NCI-H2227 (cell line): ENCODE results near the gene ATP11A.
A peak's percentile ranks its signal among the peaks of the same experiment; 100 is the strongest.
"Not testable (repeated sequence)": the region's sequence is repeated elsewhere in the genome, so short reads cannot be mapped to it uniquely, and the experiment has no call there.

Source experiments
- DNase-seq: peaks from one replicate; lab custom pipeline; 2025; ENCODE audit not compliant: unreplicated experiment; lab: John Stamatoyannopoulos, UW

Gene ATP11A

DNA sequence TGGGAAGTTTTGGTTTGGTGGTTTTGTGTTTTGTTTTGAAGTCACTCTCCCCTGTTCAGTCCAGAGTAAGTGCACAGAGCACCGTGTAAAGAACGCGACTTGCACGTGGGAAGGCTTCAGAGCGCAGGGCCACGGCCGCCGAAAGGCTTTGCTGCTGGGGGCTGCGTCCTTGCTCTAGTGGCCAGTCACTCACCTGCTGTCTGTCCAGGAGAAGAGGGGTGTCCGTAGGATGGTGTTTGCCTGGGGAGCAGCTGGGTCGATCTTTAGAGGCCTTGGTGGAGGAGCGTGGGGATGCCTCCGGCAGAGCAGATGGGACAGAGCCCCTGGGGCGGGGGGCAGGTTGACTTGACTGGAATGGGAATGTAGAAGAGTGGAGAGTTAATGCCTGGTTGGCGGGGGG is 162.6 kb downstream of the ATP11A start:
- no peak for DNase-seq

DNA sequence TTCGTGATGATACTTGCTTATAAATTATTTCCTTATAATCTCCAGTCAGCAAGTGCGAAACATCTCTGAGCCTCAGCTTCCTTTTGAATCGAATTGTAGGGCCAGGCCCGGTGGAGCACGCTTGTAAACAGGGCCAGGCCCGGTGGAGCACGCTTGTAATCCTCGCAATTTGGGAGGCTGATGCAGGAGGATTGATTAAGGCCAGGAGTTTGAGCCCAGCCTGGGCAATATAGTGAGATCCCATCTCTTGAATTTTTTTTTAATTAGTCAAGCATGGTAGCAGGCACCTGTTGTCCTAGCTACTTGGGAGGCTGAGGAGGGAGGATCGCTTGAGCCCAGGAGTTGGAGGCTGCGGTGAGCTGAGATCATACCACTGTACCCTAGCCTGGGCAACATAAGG is 163.0 kb downstream of the ATP11A start:
- DNase-seq, result no peak

DNA sequence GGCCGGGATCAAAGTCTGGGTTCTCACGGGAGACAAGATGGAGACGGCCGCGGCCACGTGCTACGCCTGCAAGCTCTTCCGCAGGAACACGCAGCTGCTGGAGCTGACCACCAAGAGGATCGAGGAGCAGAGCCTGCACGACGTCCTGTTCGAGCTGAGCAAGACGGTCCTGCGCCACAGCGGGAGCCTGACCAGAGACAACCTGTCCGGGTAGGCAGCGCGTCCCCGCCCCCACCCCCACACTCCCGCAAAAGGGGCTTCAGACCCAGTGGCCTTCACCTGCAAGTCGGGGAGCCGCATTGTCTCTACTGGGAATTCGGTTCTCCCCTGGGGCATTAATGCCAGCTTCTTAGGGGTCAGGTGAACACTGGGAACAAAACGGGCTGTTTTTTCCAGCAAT is 164.5 kb downstream of the ATP11A start:
- no peak for DNase-seq

DNA sequence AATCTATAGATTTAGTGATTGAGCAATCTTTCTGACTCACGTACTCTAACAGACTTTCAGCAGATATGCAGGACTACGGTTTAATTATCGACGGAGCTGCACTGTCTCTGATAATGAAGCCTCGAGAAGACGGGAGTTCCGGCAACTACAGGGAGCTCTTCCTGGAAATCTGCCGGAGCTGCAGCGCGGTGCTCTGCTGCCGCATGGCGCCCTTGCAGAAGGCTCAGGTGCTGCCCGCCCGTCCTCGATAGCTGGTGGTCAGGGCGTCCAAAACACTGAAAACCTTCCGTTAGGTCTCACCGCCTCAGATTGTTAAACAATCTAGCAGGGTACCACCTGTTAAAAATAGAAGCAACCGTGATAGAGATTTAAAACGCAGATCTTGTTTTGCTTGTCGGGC is 166.0 kb downstream of the ATP11A start:
- no peak for DNase-seq

DNA sequence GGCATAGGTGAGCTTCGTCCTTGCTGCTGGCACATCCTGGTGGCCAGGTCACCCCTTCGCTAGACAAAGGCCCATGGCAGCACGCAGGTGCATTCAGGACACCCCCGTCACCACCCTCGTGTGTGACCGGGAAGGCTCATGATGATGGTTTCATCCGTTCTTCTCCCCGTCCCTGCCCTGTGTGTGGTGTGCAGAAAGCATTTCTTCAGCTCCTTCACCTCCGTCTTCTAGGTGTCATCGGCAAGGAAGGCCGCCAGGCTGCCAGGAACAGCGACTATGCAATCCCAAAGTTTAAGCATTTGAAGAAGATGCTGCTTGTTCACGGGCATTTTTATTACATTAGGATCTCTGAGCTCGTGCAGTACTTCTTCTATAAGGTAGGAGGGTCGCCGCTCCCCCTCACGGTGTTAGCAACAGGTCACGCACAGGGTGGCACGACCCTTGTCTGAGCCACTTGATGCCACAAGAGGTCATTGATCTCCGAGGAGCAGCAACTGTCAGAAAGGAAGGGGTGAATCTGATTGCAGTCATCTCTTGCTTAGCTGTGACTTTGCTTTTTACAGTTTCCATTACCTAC is 168.2 kb downstream of the ATP11A start:
- DNase-seq, result no peak

DNA sequence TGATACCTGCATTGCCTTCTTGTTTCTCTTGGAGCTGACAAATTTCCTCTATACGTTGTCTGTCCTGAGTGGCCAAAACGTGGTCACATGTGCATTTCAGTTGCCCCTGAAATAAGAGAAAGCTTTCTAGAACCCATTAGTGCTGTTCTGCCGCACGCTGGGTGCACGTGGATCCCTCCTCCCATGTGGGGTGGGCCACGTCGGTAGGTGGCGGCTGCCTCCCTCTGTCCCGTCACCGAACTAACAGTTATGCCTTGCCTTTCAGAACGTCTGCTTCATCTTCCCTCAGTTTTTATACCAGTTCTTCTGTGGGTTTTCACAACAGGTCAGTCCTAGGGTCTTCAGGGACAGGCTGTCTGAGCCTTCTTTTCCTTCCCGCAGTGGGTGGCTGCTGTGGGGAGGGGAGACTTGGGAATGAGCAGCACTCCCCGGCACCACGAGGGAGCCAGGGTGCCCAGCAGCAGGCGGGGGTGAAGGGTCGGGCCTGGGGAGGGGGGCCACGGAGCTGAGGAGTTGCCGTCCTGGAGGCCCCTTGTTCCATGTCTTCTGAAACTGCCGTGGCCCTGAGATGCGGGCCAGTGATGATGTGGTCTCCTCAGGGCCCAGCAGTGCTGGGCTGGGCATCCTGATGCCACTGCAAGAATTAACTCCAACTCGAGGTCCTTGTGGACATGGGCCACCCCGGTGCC is 169.4 kb downstream of the ATP11A start:
- no peak for DNase-seq

DNA sequence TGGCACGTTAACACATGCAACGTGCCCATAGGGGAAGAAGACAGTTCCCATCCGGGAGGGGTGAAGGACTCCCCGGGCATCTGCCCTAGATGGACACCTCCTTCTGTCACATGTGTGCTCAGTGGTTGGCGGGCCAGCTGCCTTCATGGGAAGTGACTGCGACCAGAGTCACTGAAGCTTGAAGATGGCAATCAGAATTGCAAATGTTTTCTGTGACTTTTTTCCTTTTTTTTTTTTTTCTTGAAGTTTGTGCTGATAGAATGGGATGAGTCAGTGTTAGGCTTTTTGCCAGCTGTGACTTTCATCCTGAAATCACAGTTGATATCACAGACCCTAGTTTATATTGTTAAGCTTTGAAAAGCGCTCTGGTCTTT is 170.0 kb downstream of the ATP11A start:
- no peak for DNase-seq

DNA sequence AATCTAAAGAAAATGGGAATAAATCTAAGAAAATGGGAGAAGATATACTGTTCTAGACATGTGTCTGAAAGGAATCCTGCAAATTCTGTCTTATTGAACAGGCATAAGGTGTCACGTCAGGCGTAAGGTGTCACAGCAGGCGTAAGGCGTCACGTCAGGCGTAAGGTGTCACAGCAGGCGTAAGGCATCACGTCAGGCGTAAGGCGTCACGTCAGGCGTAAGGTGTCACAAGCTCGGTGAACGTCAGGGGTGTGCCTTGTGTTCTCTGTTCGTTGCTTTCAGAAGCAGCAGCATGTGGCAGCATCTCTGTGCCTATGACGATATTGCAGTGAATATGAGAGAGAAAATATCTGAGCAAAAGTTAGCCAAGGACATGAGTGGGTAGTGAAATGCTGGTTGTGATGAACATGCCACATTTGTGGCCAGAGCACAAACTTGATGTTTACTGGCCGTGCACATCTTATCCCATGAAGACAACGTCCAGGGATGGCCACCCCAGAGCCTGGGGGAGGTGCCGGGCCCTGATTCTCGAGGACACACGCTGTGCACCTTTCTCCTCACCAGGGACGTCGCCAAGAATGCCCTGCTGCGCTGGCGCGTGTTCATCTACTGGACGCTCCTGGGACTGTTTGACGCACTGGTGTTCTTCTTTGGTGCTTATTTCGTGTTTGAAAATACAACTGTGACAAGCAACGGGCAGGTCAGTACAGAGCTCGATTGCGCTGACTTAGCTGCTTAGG is 172.2 kb downstream of the ATP11A start:
- no peak for DNase-seq

DNA sequence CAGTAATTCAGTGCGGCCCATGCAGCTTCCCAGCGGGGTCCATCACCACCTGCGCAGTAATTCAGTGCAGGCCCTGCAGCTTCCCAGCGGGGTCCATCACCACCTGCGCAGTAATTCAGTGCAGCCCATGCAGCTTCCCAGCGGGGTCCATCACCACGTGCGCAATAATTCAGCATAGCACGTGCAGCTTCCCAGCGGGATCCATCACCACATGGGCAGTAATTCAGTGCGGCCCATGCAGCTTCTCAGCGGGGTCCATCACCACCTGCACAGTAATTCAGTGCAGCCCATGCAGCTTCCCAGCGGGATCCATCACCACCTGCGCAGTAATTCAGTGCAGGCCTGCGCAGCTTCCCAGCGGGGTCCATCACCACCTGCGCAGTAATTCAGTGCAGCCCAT is 173.5 kb downstream of the ATP11A start:
- DNase-seq, result not testable (repeated sequence)

DNA sequence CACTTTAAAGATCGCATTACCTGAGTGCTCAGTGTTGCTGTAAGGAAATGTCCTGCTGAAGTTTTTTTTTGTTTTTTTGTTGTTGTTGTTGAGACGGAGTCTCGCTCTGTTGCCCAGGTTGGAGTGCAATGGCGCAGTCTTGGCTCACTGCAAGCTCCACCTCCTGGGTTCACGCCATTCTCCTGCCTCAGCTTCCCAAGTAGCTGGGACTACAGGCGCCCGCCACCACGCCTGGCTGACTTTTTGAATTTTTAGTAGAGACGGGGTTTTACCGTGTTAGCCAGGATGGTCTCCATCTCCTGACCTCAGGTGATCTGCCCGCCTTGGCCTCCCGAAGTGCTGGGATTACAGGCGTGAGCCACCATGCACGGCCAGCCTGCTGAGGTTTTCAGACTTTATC is 175.6 kb downstream of the ATP11A start:
- not testable (repeated sequence) for DNase-seq

DNA sequence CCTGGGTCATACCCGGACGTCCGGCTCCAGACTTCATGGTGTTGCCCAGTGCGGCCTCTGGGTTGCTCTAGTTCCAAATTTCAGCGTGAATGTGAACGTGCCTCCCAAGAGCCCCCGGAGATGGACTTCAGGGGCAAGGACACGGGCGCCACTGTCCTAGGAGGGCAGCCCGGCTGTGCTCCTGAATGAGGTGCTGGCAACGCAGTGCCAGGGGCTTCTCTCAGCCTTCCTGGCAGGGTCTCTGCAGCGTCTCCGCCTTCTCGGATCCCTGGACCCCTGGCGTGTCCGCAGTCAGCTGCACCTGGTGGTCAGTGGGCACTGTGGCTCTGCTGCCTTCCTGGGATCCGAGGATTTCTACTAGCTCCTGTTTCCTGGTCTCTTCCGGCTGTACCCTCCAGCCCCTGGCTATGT is 177.5 kb downstream of the ATP11A start:
- DNase-seq, result no peak

DNA sequence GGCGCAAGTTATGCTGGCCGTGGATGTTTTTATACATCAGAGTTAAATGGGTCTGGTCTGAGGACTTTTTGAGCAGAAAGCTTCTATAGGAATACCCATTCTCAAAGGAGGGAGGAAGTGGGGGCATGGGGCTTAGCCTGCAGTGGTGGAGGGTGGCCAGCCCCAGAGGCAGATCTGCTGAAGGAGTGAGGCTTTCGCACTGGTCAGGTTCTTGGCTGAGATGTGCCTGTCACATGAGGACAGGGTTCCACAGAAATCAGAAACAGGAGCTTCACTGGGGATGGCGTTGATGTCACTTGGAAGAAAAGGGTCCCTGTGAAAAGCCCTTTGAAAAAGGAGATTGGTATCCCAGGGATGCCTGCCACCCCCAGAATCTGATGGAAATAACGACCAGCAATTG is 178.5 kb downstream of the ATP11A start:
- no peak for DNase-seq

DNA sequence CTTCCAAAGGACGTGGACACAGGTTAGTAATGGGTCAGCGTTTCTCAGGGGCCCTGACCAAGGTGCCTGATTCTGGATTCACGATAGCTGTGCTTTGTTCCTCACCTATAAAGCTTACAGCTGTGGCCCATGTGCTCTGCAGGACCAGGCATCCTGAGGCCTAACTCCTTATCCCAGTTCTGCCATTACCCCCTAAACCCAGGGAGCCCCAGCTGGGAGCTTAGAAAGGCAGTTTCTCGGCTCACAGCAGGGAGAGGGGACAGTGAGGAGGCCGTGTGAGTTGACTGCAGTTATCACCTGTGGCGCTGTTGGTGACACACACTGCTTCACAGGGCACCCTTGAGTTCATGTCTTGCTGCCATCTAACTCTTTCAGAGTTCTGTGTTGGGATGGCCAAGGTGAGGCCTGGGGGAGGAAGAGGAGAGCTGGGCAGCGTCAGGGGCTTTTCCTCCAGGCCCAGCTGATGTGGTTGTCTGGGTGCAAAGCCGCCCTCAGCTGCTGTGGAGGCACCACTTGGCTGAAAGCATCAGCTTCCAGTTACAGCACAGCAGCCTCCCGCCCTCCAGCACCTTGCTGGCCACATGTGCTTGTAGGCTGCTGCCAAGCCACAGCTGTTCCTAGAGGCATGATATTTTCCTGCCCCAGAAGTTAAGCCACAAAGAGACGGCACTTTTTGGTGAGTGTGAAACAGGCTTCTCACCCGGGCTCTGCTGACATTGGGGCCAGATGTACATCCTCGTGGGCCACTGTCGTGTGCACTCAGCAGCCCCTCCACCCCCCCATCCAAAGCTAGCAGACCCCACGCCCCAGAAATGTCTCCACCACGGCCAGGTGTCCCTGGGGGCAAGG is 179.6 kb downstream of the ATP11A start:
- DNase-seq, result no peak

DNA sequence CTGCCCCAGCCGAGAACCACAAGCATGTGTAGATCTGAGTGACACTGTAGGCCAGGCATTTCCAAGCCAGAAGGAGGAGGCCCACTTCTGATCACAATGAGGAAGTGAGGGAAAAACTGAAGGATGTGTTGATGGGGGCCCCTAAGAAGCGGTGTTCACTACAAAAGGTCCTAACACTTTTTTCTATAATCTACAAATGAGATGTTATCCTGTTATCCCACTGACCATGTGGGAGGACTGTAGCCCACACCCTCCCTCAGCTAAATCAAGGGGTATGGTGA is 180.2 kb downstream of the ATP11A start:
- no peak for DNase-seq

DNA sequence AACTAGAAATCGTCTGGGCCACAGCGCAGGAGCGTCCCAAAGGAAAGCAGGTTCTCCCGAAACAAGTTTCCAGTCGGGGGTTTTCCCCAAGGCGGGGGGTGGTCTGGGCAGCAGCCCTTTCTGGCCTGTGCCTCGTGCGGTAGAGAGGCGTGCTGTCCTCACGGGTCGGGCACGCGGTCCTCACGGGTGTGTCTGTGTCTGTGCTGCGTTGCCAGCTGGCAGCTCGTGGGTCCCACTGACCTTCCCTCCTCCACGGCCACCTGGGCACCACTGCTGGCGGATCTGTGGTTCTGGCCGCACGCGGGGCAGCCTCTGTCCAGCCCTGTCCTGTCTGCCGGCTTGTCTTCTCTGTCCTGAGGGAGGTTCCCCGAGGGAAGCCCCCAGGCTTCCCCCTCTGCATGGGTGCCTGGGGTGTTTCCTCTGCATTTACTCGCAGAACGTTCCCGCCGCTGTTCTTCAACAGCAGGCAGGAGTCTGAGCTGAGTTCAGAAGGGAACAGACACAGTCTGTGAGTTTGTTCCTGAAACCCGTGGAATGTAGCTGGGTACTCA is 181.0 kb downstream of the ATP11A start:
- DNase-seq, result no peak

DNA sequence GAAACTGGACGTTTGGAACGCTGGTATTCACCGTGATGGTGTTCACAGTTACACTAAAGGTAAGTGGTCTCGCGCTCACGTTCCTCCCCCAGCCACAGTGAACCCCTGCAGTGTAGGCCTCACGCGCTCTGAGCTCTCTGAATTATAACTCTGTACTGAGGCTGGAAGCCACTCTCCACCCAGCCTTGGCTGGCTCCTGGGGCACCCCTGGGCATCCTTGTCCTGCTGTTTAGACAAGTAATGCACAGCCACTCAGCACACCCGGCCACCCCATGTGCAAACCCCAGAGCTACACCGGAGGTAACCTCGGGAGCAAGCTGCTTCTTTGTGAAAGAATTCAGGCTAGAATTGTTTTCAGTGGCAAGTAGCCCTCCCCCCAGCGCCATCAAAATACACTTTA is 181.9 kb downstream of the ATP11A start:
- DNase-seq, result no peak

DNA sequence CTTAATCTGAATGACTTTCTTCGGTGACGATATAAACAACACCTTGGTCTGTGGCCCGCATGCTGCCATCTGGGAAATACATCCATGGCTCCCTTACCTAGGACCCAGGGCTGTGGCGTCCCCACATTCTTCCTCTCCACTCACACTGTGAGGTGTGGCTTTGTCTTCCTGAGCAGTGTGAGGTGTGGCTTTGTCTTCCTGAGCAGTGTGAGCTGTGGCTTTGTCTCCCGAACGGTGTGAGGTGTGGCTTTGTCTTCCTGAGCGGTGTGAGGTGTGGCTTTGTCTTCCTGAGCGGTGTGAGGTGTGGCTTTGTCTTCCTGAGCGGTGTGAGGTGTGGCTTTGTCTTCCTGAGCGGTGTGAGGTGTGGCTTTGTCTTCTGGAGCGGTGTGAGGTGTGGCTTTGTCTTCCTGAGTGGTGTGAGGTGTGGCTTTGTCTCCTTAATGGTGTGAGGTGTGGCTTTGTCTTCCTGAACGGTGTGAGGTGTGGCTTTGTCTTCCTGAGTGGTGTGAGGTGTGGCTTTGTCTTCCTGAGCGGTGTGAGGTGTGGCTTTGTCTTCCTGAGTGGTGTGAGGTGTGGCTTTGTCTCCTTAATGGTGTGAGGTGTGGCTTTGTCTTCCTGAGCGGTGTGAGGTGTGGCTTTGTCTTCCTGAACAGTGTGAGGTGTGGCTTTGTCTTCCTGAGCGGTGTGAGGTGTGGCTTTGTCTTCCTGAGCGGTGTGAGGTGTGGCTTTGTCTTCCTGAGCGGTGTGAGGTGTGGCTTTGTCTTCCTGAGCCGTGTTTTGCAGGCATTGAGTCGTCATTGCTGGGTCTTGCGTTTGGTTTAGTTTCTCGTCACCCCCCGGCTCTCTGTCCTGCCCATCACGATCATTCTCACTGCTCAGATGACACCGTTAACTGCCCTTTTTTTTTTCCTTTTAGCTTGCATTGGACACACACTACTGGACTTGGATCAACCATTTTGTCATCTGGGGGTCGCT is 183.1 kb downstream of the ATP11A start:
- DNase-seq, result not testable (repeated sequence)

DNA sequence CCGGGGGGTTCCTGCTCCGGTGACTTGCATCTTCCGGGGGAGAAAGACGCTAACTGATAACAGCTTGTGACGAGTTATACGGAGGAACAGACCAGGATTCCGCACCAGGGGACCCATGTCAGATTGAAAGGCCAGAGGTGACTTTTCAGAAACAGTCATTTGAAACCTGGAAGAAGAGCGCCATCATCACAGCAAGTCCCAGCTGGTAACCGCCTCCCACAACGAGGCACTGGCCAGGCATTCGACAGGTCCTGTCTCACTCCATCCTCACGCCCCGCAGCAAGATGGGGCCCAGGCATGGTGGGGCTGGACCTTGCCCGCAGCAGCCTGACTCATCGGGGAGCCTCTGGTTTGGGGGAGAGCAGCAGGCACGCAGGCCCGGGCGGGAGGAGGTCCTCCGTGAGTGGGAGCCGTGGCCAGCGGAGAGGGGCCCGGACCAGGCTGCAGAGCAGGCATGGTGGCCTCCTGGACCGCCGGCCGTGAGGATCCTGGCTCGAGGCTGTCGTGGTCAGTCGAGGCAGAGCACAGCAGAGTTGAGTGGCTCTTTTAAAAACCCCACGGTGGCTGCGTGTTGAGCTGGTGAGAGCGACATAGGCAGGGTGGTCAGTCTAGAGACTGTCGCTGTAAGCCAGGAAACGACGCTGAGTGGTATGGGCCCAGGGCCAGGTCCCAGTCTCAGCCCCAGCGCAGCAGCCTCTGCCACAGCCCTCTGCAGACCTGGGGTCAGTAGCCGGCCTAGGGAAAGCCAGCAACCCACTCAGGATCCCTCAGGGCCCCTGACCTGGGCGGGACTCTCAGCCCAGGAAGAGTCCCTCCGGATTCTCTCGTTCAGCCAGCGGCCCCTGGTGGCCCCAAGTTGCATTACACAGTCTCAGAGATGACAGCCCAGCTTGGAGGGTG is 184.3 kb downstream of the ATP11A start:
- peak; percentile 75 for DNase-seq

DNA sequence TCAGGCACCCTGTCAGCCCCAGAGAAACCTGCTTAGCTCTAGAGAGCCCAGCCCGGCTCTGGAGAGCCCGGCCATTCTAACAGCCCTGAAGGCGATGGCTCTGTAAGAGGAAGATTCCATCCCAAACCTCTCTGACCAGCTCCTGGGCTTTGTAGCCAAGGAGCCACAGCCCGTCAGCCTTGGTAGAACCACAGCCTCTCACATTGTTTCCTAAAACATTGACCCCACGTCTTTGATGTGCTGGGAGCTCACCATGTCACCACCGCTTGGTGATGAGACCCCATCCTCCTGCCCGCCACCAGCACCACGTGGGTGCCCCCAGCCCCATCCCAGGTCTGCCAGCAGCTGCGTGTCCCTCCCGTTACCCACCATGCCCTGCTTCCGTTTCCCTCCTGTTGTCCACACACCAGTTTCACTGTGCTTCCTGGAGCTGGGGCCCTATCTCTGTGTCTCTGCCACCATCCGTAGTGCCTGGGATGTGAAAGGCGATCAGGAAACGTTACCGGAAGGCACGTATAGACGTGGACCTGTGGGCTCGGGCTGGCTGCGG is 185.0 kb downstream of the ATP11A start:
- no peak for DNase-seq
